H1 (cell line): ENCODE data around the gene CDC42EP2. TPM values are rescaled to one million over a fixed set of nuclear protein-coding genes. Genes with fewer than 3 reads are reported as not detected.

Experiments used
- CHD7 ChIP-seq: fragments of 300-600 bp; sonication (generic); IDR thresholded peaks from 2 replicates; pipeline ENCODE4 v1.7.1; 2012; ENCODE audit warnings: low read length, moderate library complexity, mild to moderate bottlenecking, inconsistent platforms; ENCODE audit not compliant: insufficient replicate concordance
- CTCF ChIP-seq, 3 experiments: IDR thresholded peaks; 1 replicate in 2 of 3; 2 replicates in 1 of 3; pipeline versions ENCODE4 v1.5.1 to v1.6.1; 2011; ENCODE audit warnings: low read length in 3 of 3, mild to moderate bottlenecking in 3 of 3, inconsistent platforms in 2 of 3, low read depth in 1 of 3, moderate library complexity in 1 of 3; ENCODE audit not compliant: insufficient read depth in 1 of 3; ENCODE audit errors: control extremely low read depth in 1 of 3
- PHF8 ChIP-seq: fragments of 200-600 bp; sonication (generic); conservative IDR thresholded peaks from 2 replicates; pipeline ENCODE4 v1.7.1; 2012; ENCODE audit warnings: low read depth, mild to moderate bottlenecking, inconsistent platforms, low read length, moderate library complexity
- polyA plus RNA-seq, 7 experiments: library from polyadenylated mRNA; depleted of rRNA in 3 of 7; stranded (reverse) in 5 of 7; unstranded in 2 of 7; fragments of >200 nt in 5 of 7; fragments of 200-250 nt in 2 of 7; gene quantifications; 1 replicate in 5 of 7; 2 replicates in 1 of 7; 4 replicates in 1 of 7; pipeline versions ENCODE4 v1.2.1 to v1.2.3, GENCODE V29; 2011 to 2013; ENCODE audit warnings: missing spikeins in 2 of 7, mixed read lengths in 2 of 7
- total RNA-seq: library from RNA; stranded (reverse); fragmentation: NEBNext Ultra II Directional; extraction: Animal tissue kit (Norgen Biotek cat#: 25700); gene quantifications from 2 replicates; pipeline ENCODE4 v1.2.1, GENCODE V29; 2021

The CDC42EP2 gene
- total and polyA plus RNA-seq, 2 of the 8 experiments (the other 6 are each of a cell fraction or from before 2014, with no cell fraction given), result 11.8 to 13.3 TPM

GRCh38 chr11:65297026-65297672 is 17.5 kb upstream of the CDC42EP2 start (continued):
- TF ChIP-seq CHD7 (no peak), PHF8 (no peak), CTCF (IDR thresholded peaks at IDR 0.05; ENCODE audit: control extremely low read depth in 1 of 3, insufficient read depth in 1 of 3, low read depth in 1 of 3, low read length in 3 of 3) (no peak)
